Fibroblast of mammary gland (primary cell): ENCODE results near the gene YEATS4.

Source experiments
- DNase-seq: peaks from one replicate; pipeline ENCODE4 v3.0.0-alpha.2; 2010; ENCODE audit warnings: low read depth
- H3K4me3 ChIP-seq: 2 replicates; pipeline ENCODE4 v1.5.1; 2011; ENCODE audit warnings: low read depth, mild to moderate bottlenecking, low read length, moderate library complexity; ENCODE audit not compliant: control insufficient read depth
- TF ChIP-seq, protein P1 (sequence below): conservative IDR thresholded peaks from 2 replicates; pipeline ENCODE4 v1.5.1; 2011; ENCODE audit warnings: low read depth, low read length, inconsistent platforms; ENCODE audit not compliant: control insufficient read depth, insufficient read depth

Gene YEATS4

DNA sequence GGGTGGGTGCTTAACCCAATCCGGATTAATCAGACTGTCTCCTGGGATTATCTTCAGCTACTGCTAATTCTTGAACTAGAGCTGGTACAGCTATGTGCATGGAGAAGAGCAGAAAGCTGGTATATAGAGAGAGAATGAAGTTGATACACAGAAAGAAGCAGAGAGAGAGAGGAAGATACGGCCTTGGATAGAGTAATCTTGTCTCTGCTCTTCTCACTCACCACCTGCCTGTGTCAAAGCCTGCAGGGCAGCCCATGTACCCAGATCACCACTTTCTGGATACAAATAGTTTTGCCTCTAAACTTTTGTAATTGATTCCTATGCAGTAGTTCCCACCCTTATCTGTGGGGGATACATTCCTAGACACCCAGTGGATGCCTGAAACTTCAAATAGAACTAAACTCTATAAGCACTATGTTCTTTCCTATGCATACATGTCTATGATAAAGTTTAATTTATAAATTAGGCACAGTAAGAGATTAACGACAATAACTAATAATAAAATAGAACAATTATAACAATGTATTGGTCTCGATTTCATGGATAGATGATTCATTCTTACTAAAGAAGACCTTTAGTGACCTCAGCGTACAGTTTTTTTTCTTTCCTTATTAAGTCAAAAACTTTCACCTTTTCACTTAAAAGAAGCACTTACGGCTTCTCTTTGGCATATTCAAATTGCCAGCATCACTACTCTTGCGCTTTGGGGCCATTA lies 45.5 kb downstream of the YEATS4 start:
- no peak for DNase-seq
- no peak overlapping the region for H3K4me3 ChIP-seq
- TF ChIP-seq, protein P1, sequence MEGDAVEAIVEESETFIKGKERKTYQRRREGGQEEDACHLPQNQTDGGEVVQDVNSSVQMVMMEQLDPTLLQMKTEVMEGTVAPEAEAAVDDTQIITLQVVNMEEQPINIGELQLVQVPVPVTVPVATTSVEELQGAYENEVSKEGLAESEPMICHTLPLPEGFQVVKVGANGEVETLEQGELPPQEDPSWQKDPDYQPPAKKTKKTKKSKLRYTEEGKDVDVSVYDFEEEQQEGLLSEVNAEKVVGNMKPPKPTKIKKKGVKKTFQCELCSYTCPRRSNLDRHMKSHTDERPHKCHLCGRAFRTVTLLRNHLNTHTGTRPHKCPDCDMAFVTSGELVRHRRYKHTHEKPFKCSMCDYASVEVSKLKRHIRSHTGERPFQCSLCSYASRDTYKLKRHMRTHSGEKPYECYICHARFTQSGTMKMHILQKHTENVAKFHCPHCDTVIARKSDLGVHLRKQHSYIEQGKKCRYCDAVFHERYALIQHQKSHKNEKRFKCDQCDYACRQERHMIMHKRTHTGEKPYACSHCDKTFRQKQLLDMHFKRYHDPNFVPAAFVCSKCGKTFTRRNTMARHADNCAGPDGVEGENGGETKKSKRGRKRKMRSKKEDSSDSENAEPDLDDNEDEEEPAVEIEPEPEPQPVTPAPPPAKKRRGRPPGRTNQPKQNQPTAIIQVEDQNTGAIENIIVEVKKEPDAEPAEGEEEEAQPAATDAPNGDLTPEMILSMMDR: no peak

DNA sequence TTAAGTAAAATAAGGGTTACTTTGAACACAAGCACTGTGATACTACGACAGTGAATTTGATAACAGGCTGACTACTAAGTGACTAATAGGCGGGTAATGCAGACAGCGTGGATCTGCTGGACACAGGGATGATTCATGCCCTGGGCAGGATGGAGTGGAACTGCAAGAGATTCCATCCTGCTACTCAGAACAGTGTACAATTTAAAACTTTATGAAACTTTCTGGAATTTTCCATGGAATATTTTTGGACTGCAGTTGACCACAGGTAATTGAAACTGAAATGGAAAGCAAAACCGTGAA lies 46.0 kb downstream of the YEATS4 start:
- DNase-seq: peak; percentile 95
- TF ChIP-seq, protein P1: no peak
- H3K4me3 ChIP-seq: no peak overlapping the region

DNA sequence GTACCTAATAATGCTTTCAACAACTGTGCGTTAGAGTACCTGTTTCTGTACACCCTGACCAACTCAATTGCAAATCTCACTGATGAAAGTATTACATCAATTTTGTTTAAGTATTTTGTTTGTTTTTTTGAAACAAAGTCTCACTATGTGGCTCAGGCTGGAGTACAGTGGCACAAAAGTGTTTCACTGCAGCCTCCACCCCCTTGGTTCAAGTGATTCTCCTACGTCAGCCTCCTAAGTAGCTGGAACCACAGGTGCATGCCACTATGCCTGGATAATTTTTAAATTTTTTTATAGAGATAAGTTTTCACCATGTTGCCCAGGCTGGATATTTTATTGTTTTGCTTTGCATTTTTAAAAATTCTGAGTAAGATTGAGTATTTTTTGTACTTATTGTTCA lies 46.7 kb downstream of the YEATS4 start:
- no peak for DNase-seq
- TF ChIP-seq, protein P1: no peak
- no peak overlapping the region for H3K4me3 ChIP-seq

DNA sequence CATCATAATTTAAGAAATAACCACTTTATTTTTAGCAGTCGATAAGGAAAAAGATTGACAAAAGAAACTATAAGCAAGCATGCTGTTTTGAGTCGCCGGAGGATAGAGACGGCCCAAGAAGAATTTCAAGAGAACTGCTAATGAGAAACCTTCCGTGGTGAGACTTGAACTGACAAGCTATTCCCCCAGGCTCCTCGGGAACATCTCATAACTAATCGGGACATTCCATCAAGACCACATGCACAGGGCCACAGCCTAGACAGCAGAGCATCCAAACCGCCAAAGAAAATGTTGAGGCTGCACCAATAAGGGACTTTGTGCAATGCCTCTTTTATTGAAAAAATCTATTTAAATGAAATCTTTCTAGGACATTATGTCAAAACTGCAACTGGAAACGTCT lies 51.0 kb downstream of the YEATS4 start:
- TF ChIP-seq, protein P1: no peak
- H3K4me3 ChIP-seq: no peak overlapping the region
- no peak for DNase-seq

DNA sequence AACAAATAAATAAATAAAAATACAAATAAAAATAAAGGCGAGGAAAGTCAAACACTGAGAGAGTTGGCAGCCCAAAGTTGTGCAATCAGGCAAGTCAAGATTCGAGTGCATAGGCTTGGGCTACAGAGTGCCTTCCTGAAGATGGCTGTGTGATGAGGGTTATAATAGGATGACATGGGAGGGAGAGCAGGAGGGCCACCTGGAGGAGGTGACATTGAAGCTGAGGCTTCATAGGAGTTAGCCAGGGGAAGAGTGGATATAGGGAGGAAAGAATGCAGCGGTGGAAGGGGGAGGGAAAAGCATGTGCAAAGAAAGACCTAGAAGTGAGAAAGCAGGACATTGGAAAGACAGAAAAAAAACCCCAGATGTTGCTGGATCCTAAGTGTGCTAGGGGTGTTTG lies 53.1 kb downstream of the YEATS4 start:
- TF ChIP-seq, protein P1: no peak
- H3K4me3 ChIP-seq: no peak overlapping the region
- DNase-seq: no peak

DNA sequence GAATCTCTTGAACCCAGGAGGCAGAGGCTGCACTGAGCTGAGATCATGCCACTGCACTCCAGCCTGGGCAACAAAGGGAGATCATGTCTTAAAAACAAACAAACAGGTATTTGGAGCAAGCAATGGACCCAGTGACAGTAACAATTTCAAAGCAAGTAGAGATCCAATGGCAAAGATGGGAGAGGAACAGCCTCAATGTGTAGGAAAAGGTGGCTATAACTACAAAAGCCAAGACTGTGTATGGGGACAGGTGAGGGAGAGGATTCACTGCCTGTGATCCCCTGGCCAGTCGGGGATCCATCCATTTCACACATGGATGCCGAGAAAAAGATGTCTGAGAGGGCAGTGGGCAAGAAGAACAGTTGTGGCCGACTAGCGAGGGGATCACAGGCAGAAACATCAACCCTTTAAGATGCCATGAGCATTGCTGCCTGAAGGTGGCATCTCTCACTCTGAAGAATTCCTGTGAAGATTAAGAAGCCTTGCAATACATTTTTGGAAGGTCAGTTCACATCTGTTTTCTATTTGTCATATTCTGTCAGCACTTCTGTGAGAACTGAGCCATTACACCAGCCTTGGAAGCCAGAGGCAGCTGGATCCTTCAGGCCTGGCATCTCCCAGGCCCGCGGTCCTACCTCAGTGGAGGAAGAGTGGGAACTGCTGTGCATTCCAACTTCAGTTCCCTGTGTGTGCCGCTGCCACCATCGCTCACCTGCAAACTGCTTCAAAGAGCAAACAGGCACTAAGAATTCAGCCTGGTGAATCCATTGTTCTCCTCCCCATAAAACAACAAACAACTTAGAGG lies 56.1 kb downstream of the YEATS4 start:
- TF ChIP-seq, protein P1: peak; percentile 96
- no peak overlapping the region for H3K4me3 ChIP-seq
- DNase-seq: peak; percentile 95
